KG1 (cell line): ENCODE measurements around the gene IGSF5.
"Not testable (repeated sequence)": the region's sequence is repeated elsewhere in the genome, so short reads cannot be mapped to it uniquely, and the experiment has no call there.

Source experiments
- DNase-seq: peaks from one replicate; lab custom pipeline; 2025; lab: John Stamatoyannopoulos, UW

The IGSF5 gene

GRCh38 chr21:39744883-39745282 lies at the start of gene IGSF5:
Gene IGSF5 (plus strand): TSS chr21:39745183. CDS start chr21:39745510, 327 bp downstream.
- not testable (repeated sequence) for DNase-seq

GRCh38 chr21:39696196-39696595 lies 48.8 kb upstream of the IGSF5 start:
- DNase-seq: no peak

GRCh38 chr21:39696618-39697017 lies 48.4 kb upstream of the IGSF5 start:
- DNase-seq: no peak

GRCh38 chr21:39700318-39700717 lies 44.7 kb upstream of the IGSF5 start:
- no peak for DNase-seq

- no peak for DNase-seq
Observed at GRCh38 chr21:39703578-39703977, 41.4 kb upstream of the IGSF5 start.

GRCh38 chr21:39705849-39706248 lies 39.1 kb upstream of the IGSF5 start:
- no peak for DNase-seq

GRCh38 chr21:39707316-39707715 lies 37.7 kb upstream of the IGSF5 start:
- no peak for DNase-seq

GRCh38 chr21:39710866-39711265 lies 34.1 kb upstream of the IGSF5 start:
- no peak for DNase-seq

GRCh38 chr21:39712273-39712672 lies 32.7 kb upstream of the IGSF5 start:
- DNase-seq: no peak

- no peak for DNase-seq
Observed at GRCh38 chr21:39712976-39713375, 32.0 kb upstream of the IGSF5 start.

GRCh38 chr21:39713905-39714304 lies 31.1 kb upstream of the IGSF5 start:
- DNase-seq: no peak

GRCh38 chr21:39714331-39714730 lies 30.7 kb upstream of the IGSF5 start:
- DNase-seq: no peak

- peak; percentile 37 for DNase-seq
Observed at GRCh38 chr21:39715804-39716397, 29.1 kb upstream of the IGSF5 start.

- DNase-seq: no peak
Observed at GRCh38 chr21:39720126-39720778, 24.7 kb upstream of the IGSF5 start.

GRCh38 chr21:39721885-39722284 lies 23.1 kb upstream of the IGSF5 start:
- no peak for DNase-seq

- DNase-seq: no peak
Observed at GRCh38 chr21:39724944-39725343, 20.0 kb upstream of the IGSF5 start.

- no peak for DNase-seq
Observed at GRCh38 chr21:39726133-39726532, 18.9 kb upstream of the IGSF5 start.

- no peak for DNase-seq
Observed at GRCh38 chr21:39727401-39728120, 17.4 kb upstream of the IGSF5 start.

- no peak for DNase-seq
Observed at GRCh38 chr21:39728341-39728740, 16.6 kb upstream of the IGSF5 start.

GRCh38 chr21:39730418-39731157 lies 14.4 kb upstream of the IGSF5 start:
- no peak for DNase-seq

GRCh38 chr21:39736716-39737115 lies 8.3 kb upstream of the IGSF5 start:
- no peak for DNase-seq

- no peak for DNase-seq
Observed at GRCh38 chr21:39737376-39738000, 7.5 kb upstream of the IGSF5 start.
